ENCODE data around the gene NR6A1.

Gene NR6A1

GRCh38 chr9:124544535-124544934, 226.6 kb downstream of the NR6A1 start:
- H3K4me3 ChIP-seq (ENCODE audit: low read depth, low read length) = no peak overlapping the region
- TF ChIP-seq CTCF (IDR thresholded peaks at IDR 0.05; ENCODE audit: control insufficient read depth, extremely low read depth, insufficient read depth) = no peak
- no peak for DNase-seq (ENCODE audit: low read depth)

GRCh38 chr9:124541824-124542223, 229.3 kb downstream of the NR6A1 start:
- no peak for DNase-seq (ENCODE audit: low read depth)
- H3K4me3 ChIP-seq (ENCODE audit: low read depth, low read length) = no peak overlapping the region
- no peak for TF ChIP-seq CTCF (IDR thresholded peaks at IDR 0.05; ENCODE audit: control insufficient read depth, extremely low read depth, insufficient read depth)

GRCh38 chr9:124537926-124538325, 233.2 kb downstream of the NR6A1 start:
- no peak for DNase-seq (ENCODE audit: low read depth)
- no peak for TF ChIP-seq CTCF (IDR thresholded peaks at IDR 0.05; ENCODE audit: control insufficient read depth, extremely low read depth, insufficient read depth)
- H3K4me3 ChIP-seq (ENCODE audit: low read depth, low read length) = no peak overlapping the region

GRCh38 chr9:124535846-124536245, 235.3 kb downstream of the NR6A1 start:
- H3K4me3 ChIP-seq (ENCODE audit: low read depth, low read length) = no peak overlapping the region
- no peak for DNase-seq (ENCODE audit: low read depth)
- TF ChIP-seq CTCF (IDR thresholded peaks at IDR 0.05; ENCODE audit: control insufficient read depth, extremely low read depth, insufficient read depth) = no peak

GRCh38 chr9:124532897-124533296, 238.2 kb downstream of the NR6A1 start:
- no peak for TF ChIP-seq CTCF (IDR thresholded peaks at IDR 0.05; ENCODE audit: control insufficient read depth, extremely low read depth, insufficient read depth)
- no peak overlapping the region for H3K4me3 ChIP-seq (ENCODE audit: low read depth, low read length)
- DNase-seq (ENCODE audit: low read depth) = no peak

GRCh38 chr9:124531115-124531514, 240.0 kb downstream of the NR6A1 start:
- no peak overlapping the region for H3K4me3 ChIP-seq (ENCODE audit: low read depth, low read length)
- no peak for DNase-seq (ENCODE audit: low read depth)
- TF ChIP-seq CTCF (IDR thresholded peaks at IDR 0.05; ENCODE audit: control insufficient read depth, extremely low read depth, insufficient read depth) = no peak

- no peak for TF ChIP-seq CTCF (IDR thresholded peaks at IDR 0.05; ENCODE audit: control insufficient read depth, extremely low read depth, insufficient read depth)
- no peak overlapping the region for H3K4me3 ChIP-seq (ENCODE audit: low read depth, low read length)
- DNase-seq (ENCODE audit: low read depth) = no peak
Measured at GRCh38 chr9:124530246-124530645, 240.9 kb downstream of the NR6A1 start.

Data from LNCaP clone FGC (cell line).